Astrocyte of the cerebellum (primary cell): ENCODE data around the gene TNFSF11.

Source experiments
- DNase-seq: peaks from one replicate; pipeline ENCODE4 v3.0.0-alpha.2; 2011; ENCODE audit warnings: low read depth
- H3K4me3 ChIP-seq: 2 replicates; pipeline ENCODE4 v1.5.1; 2011; ENCODE audit warnings: mild to moderate bottlenecking, low read depth, low read length, moderate library complexity
- in situ Hi-C: cut with HindIII; loops from 2 replicates; pipeline ENCODE4 v1.10.0; 2017; ENCODE audit warnings: low sequenced_read_pairs
- TF ChIP-seq, protein P1 (sequence below): IDR thresholded peaks from 2 replicates; pipeline ENCODE4 v1.5.1; 2012; ENCODE audit warnings: low read length, low read depth, moderate library complexity, mild to moderate bottlenecking; ENCODE audit errors: missing control alignments

TNFSF11 gene

DNA sequence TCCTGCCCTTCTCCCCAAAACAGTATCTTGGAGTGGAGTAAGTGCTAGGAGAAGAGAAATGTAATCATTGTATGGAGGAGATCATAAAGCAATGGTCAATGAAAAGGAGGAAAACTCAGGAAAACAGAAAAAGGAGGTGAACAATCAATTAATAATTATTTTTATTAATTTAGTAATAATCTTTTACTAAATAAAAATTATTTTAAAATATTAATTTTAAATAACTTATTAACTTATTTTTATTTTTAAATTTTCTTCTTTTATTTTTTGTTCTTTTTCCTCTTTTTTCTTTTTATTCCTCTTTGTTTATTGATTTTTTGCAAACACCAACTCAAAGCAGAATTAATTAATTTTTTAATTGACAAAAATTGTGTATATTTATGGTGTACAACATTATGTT is 80.3 kb downstream of the TNFSF11 start:
- in situ Hi-C loops: no loop called here
- no peak overlapping the region for H3K4me3 ChIP-seq
- DNase-seq: no peak
- TF ChIP-seq, protein P1, sequence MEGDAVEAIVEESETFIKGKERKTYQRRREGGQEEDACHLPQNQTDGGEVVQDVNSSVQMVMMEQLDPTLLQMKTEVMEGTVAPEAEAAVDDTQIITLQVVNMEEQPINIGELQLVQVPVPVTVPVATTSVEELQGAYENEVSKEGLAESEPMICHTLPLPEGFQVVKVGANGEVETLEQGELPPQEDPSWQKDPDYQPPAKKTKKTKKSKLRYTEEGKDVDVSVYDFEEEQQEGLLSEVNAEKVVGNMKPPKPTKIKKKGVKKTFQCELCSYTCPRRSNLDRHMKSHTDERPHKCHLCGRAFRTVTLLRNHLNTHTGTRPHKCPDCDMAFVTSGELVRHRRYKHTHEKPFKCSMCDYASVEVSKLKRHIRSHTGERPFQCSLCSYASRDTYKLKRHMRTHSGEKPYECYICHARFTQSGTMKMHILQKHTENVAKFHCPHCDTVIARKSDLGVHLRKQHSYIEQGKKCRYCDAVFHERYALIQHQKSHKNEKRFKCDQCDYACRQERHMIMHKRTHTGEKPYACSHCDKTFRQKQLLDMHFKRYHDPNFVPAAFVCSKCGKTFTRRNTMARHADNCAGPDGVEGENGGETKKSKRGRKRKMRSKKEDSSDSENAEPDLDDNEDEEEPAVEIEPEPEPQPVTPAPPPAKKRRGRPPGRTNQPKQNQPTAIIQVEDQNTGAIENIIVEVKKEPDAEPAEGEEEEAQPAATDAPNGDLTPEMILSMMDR: no peak

- in situ Hi-C loops: no loop called here
- TF ChIP-seq, protein P1: no peak
- no peak for DNase-seq
- no peak overlapping the region for H3K4me3 ChIP-seq
Observed at GRCh38 chr13:42654722-42655121, 80.8 kb downstream of the TNFSF11 start.

DNA sequence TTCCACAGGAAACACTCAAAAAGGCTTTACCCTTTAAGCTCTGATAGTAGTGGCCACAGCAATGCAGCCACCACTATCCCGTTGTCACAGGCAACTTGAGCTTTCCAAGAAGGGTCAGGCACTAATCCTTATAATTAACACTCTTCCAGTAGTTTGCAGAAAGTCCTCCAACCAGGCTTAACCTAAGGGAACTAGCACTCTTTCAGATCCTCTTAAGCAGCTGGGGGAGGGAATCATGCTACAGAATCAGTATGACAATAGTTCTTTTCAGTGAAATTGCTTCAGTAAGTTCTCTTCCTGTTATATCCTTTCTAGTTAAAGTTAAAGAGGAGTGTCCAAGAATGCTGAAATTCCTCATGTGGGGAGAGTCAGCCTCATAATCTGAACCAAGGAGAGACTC is 82.2 kb downstream of the TNFSF11 start:
- in situ Hi-C loops: no loop called here
- no peak for DNase-seq
- no peak overlapping the region for H3K4me3 ChIP-seq
- TF ChIP-seq, protein P1: no peak

DNA sequence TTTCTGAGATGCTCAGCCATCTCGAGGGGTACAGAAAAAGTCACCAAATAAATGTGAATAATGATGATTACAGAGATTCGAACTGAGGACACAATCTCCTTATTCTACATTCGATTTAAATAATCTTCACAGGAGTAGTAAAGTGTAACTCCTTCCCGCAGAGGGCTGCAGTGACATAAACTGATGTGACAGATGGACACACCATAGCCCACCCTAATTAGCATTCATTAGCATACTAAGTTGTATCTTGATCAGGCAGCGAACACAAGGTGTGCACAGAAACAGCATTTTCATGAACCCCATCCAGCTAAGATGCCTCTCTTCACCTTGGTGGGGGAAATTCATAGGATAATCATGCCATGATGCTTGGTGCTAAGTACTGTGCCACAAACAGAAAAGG is 83.0 kb downstream of the TNFSF11 start:
- TF ChIP-seq, protein P1: no peak
- no peak overlapping the region for H3K4me3 ChIP-seq
- in situ Hi-C loops: no loop called here
- DNase-seq: no peak
